Neutrophil (primary cell): ENCODE measurements around the gene NUDCD3.

ENCODE experiments used
- H3K27ac ChIP-seq: fragments of 200-600 bp; sonication (generic); 2 replicates; pipeline ENCODE4 v1.5.1; 2016; ENCODE audit warnings: mild to moderate bottlenecking, moderate library complexity
- H3K27me3 ChIP-seq: fragments of 200-600 bp; sonication (generic); 2 replicates; pipeline ENCODE4 v1.6.0; 2016; ENCODE audit warnings: mild to moderate bottlenecking
- H3K36me3 ChIP-seq: fragments of 200-600 bp; sonication (generic); 2 replicates; pipeline ENCODE4 v1.5.1; 2017
- H3K4me1 ChIP-seq, 2 experiments: fragments of 200-600 bp in 1 of 2; sonication (generic) in 1 of 2; 1 replicate in 1 of 2; 2 replicates in 1 of 2; pipeline versions ENCODE4 v1.5.1 to v1.6.1; 2013 to 2016; ENCODE audit warnings: low read depth in 1 of 2, low read length in 1 of 2, mild to moderate bottlenecking in 1 of 2, moderate library complexity in 1 of 2; ENCODE audit not compliant: control insufficient read depth in 1 of 2, insufficient read depth in 1 of 2
- H3K4me3 ChIP-seq, 2 experiments: fragments of 200-600 bp in 1 of 2; sonication (generic) in 1 of 2; 1 replicate in 1 of 2; 2 replicates in 1 of 2; pipeline ENCODE4 v1.5.1; 2013 to 2016; ENCODE audit warnings: low read depth in 1 of 2, low read length in 1 of 2, mild to moderate bottlenecking in 1 of 2, moderate library complexity in 1 of 2
- H3K9me3 ChIP-seq: fragments of 200-600 bp; sonication (generic); 2 replicates; pipeline ENCODE4 v1.5.1; 2016
- CTCF ChIP-seq: fragments of 200-600 bp; sonication (generic); IDR thresholded peaks from 2 replicates; pipeline ENCODE4 v1.5.1; 2016; ENCODE audit warnings: antibody characterized with exemption

NUDCD3 gene

DNA sequence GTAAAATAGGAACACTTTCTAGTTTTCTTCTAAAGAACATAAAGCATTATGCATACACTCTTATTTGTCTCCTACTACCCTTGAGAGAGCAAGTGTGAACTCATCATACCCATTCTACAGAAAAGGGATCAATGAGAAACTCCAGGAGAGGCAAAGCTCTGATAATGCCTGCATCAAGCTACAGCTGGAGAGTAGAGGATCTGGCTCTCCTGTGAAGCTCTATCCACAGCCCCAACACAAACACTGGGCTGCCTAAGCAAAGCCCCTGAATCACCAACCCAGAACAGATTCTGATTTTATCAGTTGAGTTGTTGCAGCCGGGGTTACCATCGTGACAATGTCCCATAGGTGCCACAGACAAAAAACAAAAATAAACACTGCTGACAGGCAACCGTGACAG, 74.9 kb downstream of the NUDCD3 start:
- no peaks in the 10 kb centered on the region for H3K4me1 ChIP-seq
- H3K4me3 ChIP-seq = no peak overlapping the region
- no peaks in the 10 kb centered on the region for H3K27me3 ChIP-seq
- H3K9me3 ChIP-seq = no peaks in the 10 kb centered on the region
- H3K27ac ChIP-seq = no peak overlapping the region
- peaks cover 12% of the 10 kb centered on the region for H3K36me3 ChIP-seq
- no peak for TF ChIP-seq CTCF

- Histone ChIP-seq H3K36me3 (peaks cover 12% of the 10 kb centered on the region), H3K27ac (no peak overlapping the region), H3K4me1 (no peaks in the 10 kb centered on the region), H3K9me3 (no peaks in the 10 kb centered on the region), H3K27me3 (no peaks in the 10 kb centered on the region), H3K4me3 (no peak overlapping the region)
- TF ChIP-seq CTCF = no peak
Observed at GRCh38 chr7:44415047-44415446, 75.4 kb downstream of the NUDCD3 start.

DNA sequence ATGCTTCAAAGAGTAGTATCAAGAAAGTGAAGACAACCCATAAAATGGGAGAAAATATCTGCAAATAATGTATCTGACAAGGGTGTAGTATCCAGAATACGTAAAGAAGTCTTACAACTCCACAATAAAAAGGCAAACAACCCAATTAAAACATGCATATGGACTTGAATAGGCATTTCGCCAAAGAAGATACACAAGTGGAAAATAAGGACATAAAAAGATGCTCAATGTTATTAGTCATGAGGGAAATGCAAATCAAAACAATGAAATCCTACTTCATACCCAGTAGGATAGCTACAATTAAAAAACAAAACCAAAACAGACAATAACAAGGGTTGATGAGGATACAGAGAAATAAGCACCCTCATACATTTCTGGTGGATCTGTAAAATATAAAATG, 79.2 kb downstream of the NUDCD3 start:
- Histone ChIP-seq H3K9me3 (no peaks in the 10 kb centered on the region), H3K4me3 (no peak overlapping the region), H3K4me1 (no peaks in the 10 kb centered on the region), H3K36me3 (no peaks in the 10 kb centered on the region), H3K27ac (no peak overlapping the region), H3K27me3 (no peaks in the 10 kb centered on the region)
- TF ChIP-seq CTCF = no peak

- no peak overlapping the region for H3K4me3 ChIP-seq
- TF ChIP-seq CTCF = no peak
- H3K27ac ChIP-seq = no peak overlapping the region
Observed at GRCh38 chr7:44408596-44408995, 81.9 kb downstream of the NUDCD3 start.

GRCh38 chr7:44403775-44404174, 86.7 kb downstream of the NUDCD3 start:
- Histone ChIP-seq H3K36me3 (peaks cover 53% of the 10 kb centered on the region), H3K27ac (no peak overlapping the region), H3K9me3 (no peaks in the 10 kb centered on the region), H3K4me3 (no peak overlapping the region), H3K27me3 (no peaks in the 10 kb centered on the region), H3K4me1 (no peaks in the 10 kb centered on the region)
- no peak for TF ChIP-seq CTCF

More at GRCh38 chr7:44408596-44408995, 81.9 kb downstream of the NUDCD3 start:
- Histone ChIP-seq H3K36me3 (peaks cover 16% of the 10 kb centered on the region), H3K9me3 (no peaks in the 10 kb centered on the region), H3K4me1 (no peaks in the 10 kb centered on the region), H3K27me3 (no peaks in the 10 kb centered on the region)

DNA sequence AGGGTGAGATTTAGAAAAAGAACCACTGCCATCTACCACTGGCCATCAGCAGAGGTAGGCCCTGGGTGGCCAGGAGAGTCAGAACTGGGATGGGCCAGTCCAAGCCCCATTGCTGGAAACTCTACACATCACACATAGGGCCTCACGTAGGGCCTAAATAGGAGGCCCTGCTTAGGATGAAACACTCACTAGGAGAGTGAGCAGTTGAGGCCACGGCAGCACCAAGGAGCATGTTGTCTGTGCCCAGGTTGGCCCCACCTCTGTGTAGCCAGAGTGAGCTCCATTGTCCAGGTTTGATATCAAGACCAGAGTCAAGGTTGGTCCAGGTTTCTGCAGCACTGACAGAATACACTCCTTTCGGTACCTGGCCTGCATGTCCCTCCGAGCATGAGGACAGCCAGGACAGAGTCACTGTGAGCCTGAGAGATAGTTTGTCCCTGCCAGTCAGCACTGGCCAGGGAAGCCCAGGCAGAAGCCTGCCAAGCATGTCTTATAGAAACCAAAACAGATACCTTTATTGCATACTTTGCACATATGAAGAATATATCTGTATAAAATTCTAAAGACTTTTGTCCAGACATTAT, 87.2 kb downstream of the NUDCD3 start:
- Histone ChIP-seq H3K4me3 (no peak overlapping the region), H3K9me3 (no peaks in the 10 kb centered on the region), H3K27me3 (no peaks in the 10 kb centered on the region), H3K4me1 (no peaks in the 10 kb centered on the region), H3K36me3 (peaks cover 57% of the 10 kb centered on the region), H3K27ac (no peak overlapping the region)
- TF ChIP-seq CTCF = no peak
